HG03097 (cell line): ENCODE measurements around the gene FBXO31.

Experiments used
- ATAC-seq: cut with Tn5 transposase; IDR thresholded peaks from one replicate; pipeline ENCODE4 v1.9.1; 2021; ENCODE audit not compliant: unreplicated experiment, low FRiP score

FBXO31 gene

GRCh38 chr16:87383505-87384161 lies at the start of gene FBXO31:
TSS of gene FBXO31 (minus strand) at chr16:87383776. CDS start at chr16:87383744, 32 bp downstream.
- ATAC-seq: peak; percentile 42

DNA sequence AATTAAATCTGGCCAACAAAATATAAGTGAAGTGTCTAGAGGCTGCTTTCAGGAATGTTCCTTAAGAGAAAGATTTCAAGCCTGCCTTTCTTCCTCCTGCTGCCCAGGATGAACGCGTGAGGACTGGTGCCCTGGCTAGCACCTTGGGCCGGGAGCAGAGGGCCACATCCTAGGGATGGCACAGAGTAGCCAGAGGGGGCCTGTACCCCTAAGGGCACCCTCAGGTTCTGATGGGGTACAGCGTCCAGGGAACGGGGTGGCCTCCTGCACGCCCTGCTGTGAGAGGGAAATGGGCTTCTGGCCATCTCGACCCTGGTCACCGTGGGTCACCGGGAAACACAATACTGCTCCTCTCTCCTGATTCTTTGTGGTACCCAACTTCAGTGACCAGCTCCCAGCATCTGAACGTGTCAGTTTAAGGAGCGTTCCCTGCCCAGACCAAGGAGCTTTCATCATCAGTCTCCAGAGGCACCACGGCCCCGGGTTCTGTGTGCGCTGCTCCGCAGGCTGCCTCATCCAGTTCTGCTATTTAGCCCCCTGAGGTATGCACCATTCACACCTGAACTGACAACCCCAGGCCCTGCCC lies 48.8 kb upstream of the FBXO31 start:
- ATAC-seq: no peak

DNA sequence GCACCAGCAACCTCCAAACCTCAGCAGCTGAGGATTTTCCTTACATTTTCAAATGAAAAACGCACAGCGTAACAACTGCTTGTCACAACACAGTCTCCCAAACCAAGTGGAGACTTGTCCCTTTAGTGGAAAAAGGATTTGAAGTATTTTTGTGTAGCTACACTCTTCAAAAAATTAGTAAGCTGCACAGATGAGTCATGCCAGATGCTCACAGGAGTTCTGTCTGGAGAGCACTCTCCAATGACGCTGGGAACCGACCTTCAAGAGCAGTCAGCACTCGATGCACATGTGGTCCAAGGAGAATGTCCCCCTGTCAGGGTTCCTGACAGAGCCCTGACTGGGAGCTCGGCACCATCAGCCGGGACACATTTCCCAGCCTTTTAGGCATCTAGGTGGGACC lies 48.4 kb upstream of the FBXO31 start:
- ATAC-seq: no peak

- ATAC-seq: no peak
These were observed 43.0 kb upstream of the FBXO31 start for GRCh38 chr16:87426423-87427215.

- ATAC-seq: no peak
These were observed 42.4 kb upstream of the FBXO31 start for GRCh38 chr16:87425941-87426340.

- ATAC-seq: no peak
These were observed 40.7 kb upstream of the FBXO31 start for GRCh38 chr16:87424266-87424665.

DNA sequence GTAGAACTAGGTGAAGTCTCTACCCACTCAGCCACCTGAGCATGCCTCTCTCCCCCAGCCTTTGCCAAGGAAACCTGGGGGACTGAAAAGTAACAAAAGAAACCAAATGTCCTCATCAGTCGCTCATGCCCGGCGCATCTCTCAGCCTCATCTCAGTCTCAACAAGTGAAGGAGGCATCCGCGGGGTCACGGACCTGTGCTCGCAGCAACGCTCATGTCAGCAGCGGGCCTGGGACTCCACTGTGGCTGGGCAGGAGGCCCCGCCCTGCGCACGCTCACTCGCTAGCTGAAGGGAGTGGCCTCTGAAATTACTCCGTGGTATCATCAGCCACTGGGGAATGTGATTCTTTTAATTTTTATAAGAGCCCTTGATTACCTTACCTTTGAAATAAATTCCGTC lies 39.9 kb upstream of the FBXO31 start:
- no peak for ATAC-seq

GRCh38 chr16:87422106-87422505 lies 38.5 kb upstream of the FBXO31 start:
- ATAC-seq: no peak

GRCh38 chr16:87421003-87421912 lies 37.7 kb upstream of the FBXO31 start:
- ATAC-seq: no peak

- no peak for ATAC-seq
These were observed 36.7 kb upstream of the FBXO31 start for GRCh38 chr16:87420026-87421002.

- ATAC-seq: no peak
These were observed 35.1 kb upstream of the FBXO31 start for GRCh38 chr16:87418644-87419043.

DNA sequence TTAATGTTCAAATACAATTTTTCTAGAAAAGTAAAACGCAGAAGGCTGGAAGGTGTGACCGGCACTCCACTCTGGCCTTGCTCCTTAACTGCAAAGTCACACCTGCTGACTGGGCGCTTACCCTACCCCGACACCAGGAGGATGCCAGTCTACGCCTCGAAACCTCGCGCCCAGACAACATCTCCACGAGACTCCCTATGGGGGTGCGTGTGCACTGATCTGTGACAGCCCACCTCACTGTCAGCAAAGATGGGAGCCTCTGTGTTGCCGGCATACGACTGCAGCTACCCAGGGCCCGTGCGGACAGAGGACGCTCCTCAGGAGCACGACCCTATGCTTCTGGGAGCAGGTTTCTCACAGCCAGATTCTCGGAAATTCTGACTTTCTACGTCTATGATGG lies 34.6 kb upstream of the FBXO31 start:
- no peak for ATAC-seq

GRCh38 chr16:87417528-87417910 lies 33.9 kb upstream of the FBXO31 start:
- ATAC-seq: no peak

DNA sequence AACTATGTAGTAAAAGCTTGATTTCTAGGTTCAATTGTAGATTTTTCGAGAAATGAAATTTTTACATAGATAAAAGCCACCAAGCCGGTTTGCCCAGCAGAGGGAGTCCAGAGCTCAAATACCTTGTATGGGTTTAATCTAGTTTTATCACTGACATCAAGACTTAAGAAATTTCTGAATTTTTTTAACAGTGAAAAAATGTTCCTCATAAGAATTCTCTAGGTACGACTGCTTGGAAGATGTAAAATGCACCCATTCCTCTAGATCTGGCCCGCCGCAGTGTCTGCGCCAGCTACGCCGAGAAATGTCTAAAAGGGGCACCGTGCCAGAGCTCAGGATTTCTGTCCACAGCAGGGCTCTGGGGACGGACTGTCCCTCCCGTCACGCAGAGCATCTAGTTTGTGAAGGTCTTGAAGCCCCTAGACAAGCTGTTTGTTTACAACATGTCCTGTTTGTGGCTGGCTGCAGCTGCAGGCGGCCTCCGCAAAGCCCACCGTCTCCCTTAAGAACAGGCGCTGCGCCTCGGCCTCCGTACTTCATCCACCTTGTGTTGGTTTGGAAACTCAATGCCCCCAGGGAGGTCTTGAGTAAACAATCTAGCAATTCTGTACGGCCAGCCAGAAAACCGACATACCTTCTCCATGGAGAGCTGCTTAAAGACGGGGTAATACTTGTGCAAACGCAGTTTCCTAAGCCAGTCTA lies 33.4 kb upstream of the FBXO31 start:
- ATAC-seq: no peak

- ATAC-seq: no peak
These were observed 31.9 kb upstream of the FBXO31 start for GRCh38 chr16:87415441-87415840.

DNA sequence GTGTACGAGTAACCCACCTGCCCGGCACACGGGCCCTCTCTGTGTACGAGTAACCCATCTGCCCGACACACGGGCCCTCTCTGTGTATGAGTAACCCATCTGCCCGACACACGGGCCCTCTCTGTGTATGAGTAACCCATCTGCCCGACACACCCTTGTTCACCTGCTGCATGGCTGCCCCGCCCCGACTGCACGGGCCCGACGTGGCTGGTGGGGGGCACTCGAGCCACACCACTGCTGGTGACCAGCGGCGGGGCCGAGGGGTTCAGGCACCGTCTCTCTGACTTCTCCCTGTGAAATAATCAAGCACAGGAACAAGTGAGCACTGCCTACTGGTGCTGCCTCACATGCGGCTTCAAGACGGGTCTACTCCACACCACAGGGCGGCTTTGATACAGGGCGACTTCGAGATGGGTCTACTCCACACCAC lies 30.7 kb upstream of the FBXO31 start:
- no peak for ATAC-seq

- ATAC-seq: no peak
These were observed 29.4 kb upstream of the FBXO31 start for GRCh38 chr16:87412996-87413421.

- ATAC-seq: no peak
These were observed 28.9 kb upstream of the FBXO31 start for GRCh38 chr16:87412371-87412995.
